ENCODE data around the gene TMEM43. TPM values are rescaled to one million over a fixed set of nuclear protein-coding genes. Genes with fewer than 3 reads are reported as not detected.

The TMEM43 gene
- polyA plus RNA-seq, 1 experiment = 117 TPM

GRCh38 chr3:14152233-14152962 is 27.5 kb downstream of the TMEM43 start:
- Histone ChIP-seq H3K9me3 (ENCODE audit: control insufficient read depth, insufficient read depth, low read length) (no peaks in the 10 kb centered on the region), H3K4me3 (ENCODE audit: low read depth, low read length) (no peak overlapping the region), H3K27me3 (ENCODE audit: control insufficient read depth, insufficient read depth, low read length) (no peaks in the 10 kb centered on the region), H3K27ac (ENCODE audit: low read depth, low read length) (no peak overlapping the region)
- TF ChIP-seq, protein P1, sequence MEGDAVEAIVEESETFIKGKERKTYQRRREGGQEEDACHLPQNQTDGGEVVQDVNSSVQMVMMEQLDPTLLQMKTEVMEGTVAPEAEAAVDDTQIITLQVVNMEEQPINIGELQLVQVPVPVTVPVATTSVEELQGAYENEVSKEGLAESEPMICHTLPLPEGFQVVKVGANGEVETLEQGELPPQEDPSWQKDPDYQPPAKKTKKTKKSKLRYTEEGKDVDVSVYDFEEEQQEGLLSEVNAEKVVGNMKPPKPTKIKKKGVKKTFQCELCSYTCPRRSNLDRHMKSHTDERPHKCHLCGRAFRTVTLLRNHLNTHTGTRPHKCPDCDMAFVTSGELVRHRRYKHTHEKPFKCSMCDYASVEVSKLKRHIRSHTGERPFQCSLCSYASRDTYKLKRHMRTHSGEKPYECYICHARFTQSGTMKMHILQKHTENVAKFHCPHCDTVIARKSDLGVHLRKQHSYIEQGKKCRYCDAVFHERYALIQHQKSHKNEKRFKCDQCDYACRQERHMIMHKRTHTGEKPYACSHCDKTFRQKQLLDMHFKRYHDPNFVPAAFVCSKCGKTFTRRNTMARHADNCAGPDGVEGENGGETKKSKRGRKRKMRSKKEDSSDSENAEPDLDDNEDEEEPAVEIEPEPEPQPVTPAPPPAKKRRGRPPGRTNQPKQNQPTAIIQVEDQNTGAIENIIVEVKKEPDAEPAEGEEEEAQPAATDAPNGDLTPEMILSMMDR (IDR thresholded peaks at IDR 0.05; ENCODE audit: low read depth, low read length) = peak; percentile 30
- DNase-seq (ENCODE audit: low read depth, low spot score) = no peak
- CTCF ChIA-PET = interaction anchor here (0.9 to 2.5 kb wide), 5 partner anchors 8 to 256 kb away, joined by 3 to 9 read pairs (median 4); no protein-coding TSS in a partner anchor
- POLR2A ChIA-PET = no interaction called here

- Histone ChIP-seq H3K27ac (ENCODE audit: low read depth, low read length) (no peak overlapping the region), H3K9me3 (ENCODE audit: control insufficient read depth, insufficient read depth, low read length) (no peaks in the 10 kb centered on the region), H3K27me3 (ENCODE audit: control insufficient read depth, insufficient read depth, low read length) (no peaks in the 10 kb centered on the region), H3K4me3 (ENCODE audit: low read depth, low read length) (no peak overlapping the region)
- no peak for DNase-seq (ENCODE audit: low read depth, low spot score)
- CTCF ChIA-PET = interaction anchor here (0.9 to 2.5 kb wide), 5 partner anchors 8 to 256 kb away, joined by 3 to 9 read pairs (median 4); no protein-coding TSS in a partner anchor
- TF ChIP-seq, protein P1 (IDR thresholded peaks at IDR 0.05; ENCODE audit: low read depth, low read length) = no peak
- POLR2A ChIA-PET = no interaction called here
These were observed 28.1 kb downstream of the TMEM43 start for GRCh38 chr3:14152963-14153355.

DNA sequence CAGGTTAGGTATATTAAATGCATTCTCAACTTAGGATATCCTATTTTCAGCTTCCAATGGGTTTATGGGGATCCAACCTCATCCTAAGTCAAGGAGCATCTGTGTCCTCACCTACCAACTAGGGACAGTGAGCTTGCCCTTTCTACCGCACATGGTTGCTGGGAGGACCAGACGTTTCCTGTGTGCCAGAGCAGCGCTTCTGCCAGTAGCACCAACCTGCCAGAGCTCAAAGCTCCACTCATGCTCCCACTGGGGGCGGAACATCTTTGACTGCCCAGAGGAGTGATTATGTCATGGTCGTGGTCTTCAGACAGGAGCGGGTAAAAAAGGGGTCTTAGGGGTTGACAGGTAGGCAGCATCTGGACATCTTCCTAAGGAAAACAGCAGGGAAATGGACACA is 28.8 kb downstream of the TMEM43 start:
- TF ChIP-seq, protein P1 (IDR thresholded peaks at IDR 0.05; ENCODE audit: low read depth, low read length) = no peak
- ChIA-PET POLR2A (no interaction called here), CTCF (interaction anchor here (1.0 to 2.5 kb wide), 3 partner anchors 9 to 50 kb away, joined by 4 to 9 read pairs (median 5); no protein-coding TSS in a partner anchor)
- no peak overlapping the region for H3K4me3 ChIP-seq (ENCODE audit: low read depth, low read length)
- no peak overlapping the region for H3K27ac ChIP-seq (ENCODE audit: low read depth, low read length)
- no peaks in the 10 kb centered on the region for H3K27me3 ChIP-seq (ENCODE audit: control insufficient read depth, insufficient read depth, low read length)
- DNase-seq (ENCODE audit: low read depth, low spot score) = no peak
- H3K9me3 ChIP-seq (ENCODE audit: control insufficient read depth, insufficient read depth, low read length) = no peaks in the 10 kb centered on the region

GRCh38 chr3:14154276-14154675 is 29.4 kb downstream of the TMEM43 start:
- no peaks in the 10 kb centered on the region for H3K27me3 ChIP-seq (ENCODE audit: control insufficient read depth, insufficient read depth, low read length)
- TF ChIP-seq, protein P1 (IDR thresholded peaks at IDR 0.05; ENCODE audit: low read depth, low read length) = no peak
- no peak overlapping the region for H3K27ac ChIP-seq (ENCODE audit: low read depth, low read length)
- no peak overlapping the region for H3K4me3 ChIP-seq (ENCODE audit: low read depth, low read length)
- H3K9me3 ChIP-seq (ENCODE audit: control insufficient read depth, insufficient read depth, low read length) = no peaks in the 10 kb centered on the region
- POLR2A ChIA-PET = no interaction called here
- CTCF ChIA-PET = interaction anchor here (1.5 kb wide), 1 partner anchor 16 kb away, joined by 4 read pairs; no protein-coding TSS in a partner anchor
- no peak for DNase-seq (ENCODE audit: low read depth, low spot score)

- H3K27ac ChIP-seq (ENCODE audit: low read depth, low read length) = no peak overlapping the region
- H3K9me3 ChIP-seq (ENCODE audit: control insufficient read depth, insufficient read depth, low read length) = no peaks in the 10 kb centered on the region
- TF ChIP-seq, protein P1 (IDR thresholded peaks at IDR 0.05; ENCODE audit: low read depth, low read length) = no peak
- H3K27me3 ChIP-seq (ENCODE audit: control insufficient read depth, insufficient read depth, low read length) = no peaks in the 10 kb centered on the region
- ChIA-PET CTCF (interaction anchor here (1.0 kb wide), 1 partner anchor 30 kb away, joined by 4 read pairs; the partner anchor contains the start of genes CHCHD4 and TMEM43), POLR2A (no interaction called here)
- no peak overlapping the region for H3K4me3 ChIP-seq (ENCODE audit: low read depth, low read length)
- DNase-seq (ENCODE audit: low read depth, low spot score) = no peak
These were observed 30.1 kb downstream of the TMEM43 start for GRCh38 chr3:14154895-14155440.

All from AG04450 (cell line).